HG03097 (cell line): ENCODE data around the gene AURKB.
"Not testable (repeated sequence)": the region's sequence is repeated elsewhere in the genome, so short reads cannot be mapped to it uniquely, and the experiment has no call there.

Source experiments
- ATAC-seq: cut with Tn5 transposase; IDR thresholded peaks from one replicate; pipeline ENCODE4 v1.9.1; 2021; ENCODE audit not compliant: unreplicated experiment, low FRiP score

AURKB gene

GRCh38 chr17:8189041-8189710 lies 21.2 kb downstream of the AURKB start:
- ATAC-seq: no peak

GRCh38 chr17:8188263-8188839 lies 22.0 kb downstream of the AURKB start:
- ATAC-seq: no peak

GRCh38 chr17:8187517-8188262 lies 22.7 kb downstream of the AURKB start:
- ATAC-seq: peak; percentile 28

GRCh38 chr17:8186787-8187516 lies 23.4 kb downstream of the AURKB start:
- peak; percentile 30 for ATAC-seq

- ATAC-seq: no peak
These were observed 24.0 kb downstream of the AURKB start for GRCh38 chr17:8186446-8186786.

- peak; percentile 26 for ATAC-seq
These were observed 24.6 kb downstream of the AURKB start for GRCh38 chr17:8185582-8186445.

GRCh38 chr17:8176998-8177731 lies 33.2 kb downstream of the AURKB start:
- ATAC-seq: no peak

- ATAC-seq: peak; percentile 37
These were observed 34.0 kb downstream of the AURKB start, which contains the start of gene TMEM107 for GRCh38 chr17:8176197-8176940. TMEM107 (minus strand) TSS chr17:8176380; CDS start chr17:8176286, 94 bp downstream.

- ATAC-seq: peak; percentile 0
These were observed 34.6 kb downstream of the AURKB start for GRCh38 chr17:8175795-8176196.

GRCh38 chr17:8173871-8174322 lies 36.5 kb downstream of the AURKB start:
- ATAC-seq: no peak

- peak; percentile 60 for ATAC-seq
These were observed 37.1 kb downstream of the AURKB start for GRCh38 chr17:8173056-8173870.

GRCh38 chr17:8170186-8170585 lies 40.2 kb downstream of the AURKB start:
- ATAC-seq: not testable (repeated sequence)

- no peak for ATAC-seq
These were observed 42.8 kb downstream of the AURKB start for GRCh38 chr17:8167526-8167925.

- no peak for ATAC-seq
These were observed 43.6 kb downstream of the AURKB start for GRCh38 chr17:8166731-8167130.

- no peak for ATAC-seq
These were observed 45.6 kb downstream of the AURKB start for GRCh38 chr17:8164815-8165131.

GRCh38 chr17:8163978-8164814 lies 46.2 kb downstream of the AURKB start:
- ATAC-seq: no peak
